ENCODE results near the gene CAMK4. TPM values are rescaled to one million over a fixed set of nuclear protein-coding genes. Genes with fewer than 3 reads are reported as not detected.

Gene CAMK4
- total and polyA plus RNA-seq, 9 of the 15 experiments (the other 6 are each of a cell fraction or from before 2014, with no cell fraction given) = 0.35 TPM; not detected in 8

GRCh38 chr5:111233052-111233374 lies 8.8 kb downstream of the CAMK4 start:
- no peak overlapping the region for H3K4me2 ChIP-seq (ENCODE audit: insufficient read depth, low read length)
- intact Hi-C loops (cut with micrococcal nuclease) (no loop called here), in situ Hi-C loops (cut with MboI) (no loop called here)
- TF ChIP-seq FOXO4 (CRISPR knock-in tag; IDR thresholded peaks at IDR 0.05) (no peak), FOXM1 (IDR thresholded peaks at IDR 0.05; ENCODE audit: low read depth) (no peak), FOXM1 (CRISPR knock-in tag; IDR thresholded peaks at IDR 0.05; ENCODE audit: low read depth) (no peak), ZNF316 (IDR thresholded peaks at IDR 0.05) (peak; percentile 31; the same call in 1 of the 2 replicates), ERF (CRISPR knock-in tag; IDR thresholded peaks at IDR 0.05) (no peak), SP1 (CRISPR knock-in tag; IDR thresholded peaks at IDR 0.05) (no peak)
- H3K9me1 ChIP-seq (ENCODE audit: control insufficient read depth, insufficient read depth, low read length) = no peaks in the 10 kb centered on the region
- no peaks in the 10 kb centered on the region for H4K20me1 ChIP-seq (replicated peaks; ENCODE audit: control insufficient read depth, insufficient read depth, low read length)
- no peak overlapping the region for H2AFZ ChIP-seq (ENCODE audit: low read depth, low read length)
- H3K4me1 ChIP-seq (replicated peaks in 1 of 2; ENCODE audit: control insufficient read depth in 2 of 2, insufficient read depth in 2 of 2, low read length in 2 of 2) = no peaks in the 10 kb centered on the region
- ChIA-PET POLR2A (no interaction called here), CTCF (ENCODE audit: low intra/inter-chr PET ratio) (no interaction called here)
- FAIRE-seq (no peak), DNase-seq (ENCODE audit: extremely low read depth in 1 of 4, low spot score in 3 of 4) (no peak), ATAC-seq (no peak)
- H3K4me3 ChIP-seq = no peak overlapping the region
- no peaks in the 10 kb centered on the region for H3K9me3 ChIP-seq (replicated peaks; ENCODE audit: control insufficient read depth, insufficient read depth, low read depth, low read length)
- 3% methylated on average over 2 of the region's 2 CpGs for WGBS (ENCODE audit: insufficient coverage, low coverage, missing lambda C conversion rate)
- H3K27me3 ChIP-seq (ENCODE audit: control insufficient read depth in 2 of 2, insufficient read depth in 2 of 2, low read length in 2 of 2) = peaks cover 0 to 5% of the 10 kb centered on the region in 2 experiments; a peak in 1 of 5 replicates
- H3K9ac ChIP-seq (ENCODE audit: insufficient read depth in 1 of 2, low read depth in 2 of 2, low read length in 2 of 2) = no peak overlapping the region
- BruUV-seq (replicated peaks) = no TSS peak
- H3K36me3 ChIP-seq (ENCODE audit: control insufficient read depth, insufficient read depth, low read length) = no peaks in the 10 kb centered on the region
- H3K79me2 ChIP-seq (ENCODE audit: control insufficient read depth, insufficient read depth, low read length) = no peaks in the 10 kb centered on the region
- H3K27ac ChIP-seq (ENCODE audit: extremely low read depth, low read depth, low read length) = no peak overlapping the region

- no peak overlapping the region for H2AFZ ChIP-seq (ENCODE audit: low read depth, low read length)
- ATAC-seq = no peak
- DNase-seq (ENCODE audit: extremely low read depth in 1 of 4, low spot score in 3 of 4) = no peak
- POLR2A ChIA-PET = no interaction called here
- H4K20me1 ChIP-seq (replicated peaks; ENCODE audit: control insufficient read depth, insufficient read depth, low read length) = no peaks in the 10 kb centered on the region
- CTCF ChIA-PET (ENCODE audit: low intra/inter-chr PET ratio) = no interaction called here
- no TSS peak for BruUV-seq (replicated peaks)
- no peaks in the 10 kb centered on the region for H3K9me1 ChIP-seq (ENCODE audit: control insufficient read depth, insufficient read depth, low read length)
- WGBS (ENCODE audit: insufficient coverage, low coverage, missing lambda C conversion rate) = 0% methylated on average over 2 of the region's 2 CpGs
- no peak for TF ChIP-seq PATZ1 (CRISPR knock-in tag; IDR thresholded peaks at IDR 0.05; ENCODE audit: borderline replicate concordance)
- no peak for TF ChIP-seq TRIM25 (IDR thresholded peaks at IDR 0.05; ENCODE audit: borderline replicate concordance)
- peak; percentile 49; the same call in 1 of the 2 replicates for TF ChIP-seq SPI1 (IDR thresholded peaks at IDR 0.05; ENCODE audit: borderline replicate concordance, low read depth, low read length)
- no peak overlapping the region for H3K4me3 ChIP-seq
- H3K27ac ChIP-seq (ENCODE audit: extremely low read depth, low read depth, low read length) = no peak overlapping the region
- H3K9me3 ChIP-seq (replicated peaks; ENCODE audit: control insufficient read depth, insufficient read depth, low read depth, low read length) = no peaks in the 10 kb centered on the region
- H3K27me3 ChIP-seq (ENCODE audit: control insufficient read depth in 2 of 2, insufficient read depth in 2 of 2, low read length in 2 of 2) = peaks cover 0 to 3% of the 10 kb centered on the region in 2 experiments; a peak in 1 of 5 replicates
- H3K36me3 ChIP-seq (ENCODE audit: control insufficient read depth, insufficient read depth, low read length) = no peaks in the 10 kb centered on the region
- no peak for FAIRE-seq
- no peak overlapping the region for H3K4me2 ChIP-seq (ENCODE audit: insufficient read depth, low read length)
- H3K79me2 ChIP-seq (ENCODE audit: control insufficient read depth, insufficient read depth, low read length) = no peaks in the 10 kb centered on the region
- no peak overlapping the region for H3K9ac ChIP-seq (ENCODE audit: insufficient read depth in 1 of 2, low read depth in 2 of 2, low read length in 2 of 2)
- no peaks in the 10 kb centered on the region for H3K4me1 ChIP-seq (replicated peaks in 1 of 2; ENCODE audit: control insufficient read depth in 2 of 2, insufficient read depth in 2 of 2, low read length in 2 of 2)
- intact Hi-C loops (cut with micrococcal nuclease) = no loop called here
- in situ Hi-C loops (cut with MboI) = no loop called here
Measured at GRCh38 chr5:111234125-111234524, 9.9 kb downstream of the CAMK4 start.
